ENCODE data around the gene PADI2. TPM values are rescaled to one million over a fixed set of nuclear protein-coding genes. Genes with fewer than 3 reads are reported as not detected.

PADI2 gene
- total and polyA plus RNA-seq, 2 donors (not counting 3 experiments of a cell fraction or from before 2014, with no cell fraction given) = not detected

DNA sequence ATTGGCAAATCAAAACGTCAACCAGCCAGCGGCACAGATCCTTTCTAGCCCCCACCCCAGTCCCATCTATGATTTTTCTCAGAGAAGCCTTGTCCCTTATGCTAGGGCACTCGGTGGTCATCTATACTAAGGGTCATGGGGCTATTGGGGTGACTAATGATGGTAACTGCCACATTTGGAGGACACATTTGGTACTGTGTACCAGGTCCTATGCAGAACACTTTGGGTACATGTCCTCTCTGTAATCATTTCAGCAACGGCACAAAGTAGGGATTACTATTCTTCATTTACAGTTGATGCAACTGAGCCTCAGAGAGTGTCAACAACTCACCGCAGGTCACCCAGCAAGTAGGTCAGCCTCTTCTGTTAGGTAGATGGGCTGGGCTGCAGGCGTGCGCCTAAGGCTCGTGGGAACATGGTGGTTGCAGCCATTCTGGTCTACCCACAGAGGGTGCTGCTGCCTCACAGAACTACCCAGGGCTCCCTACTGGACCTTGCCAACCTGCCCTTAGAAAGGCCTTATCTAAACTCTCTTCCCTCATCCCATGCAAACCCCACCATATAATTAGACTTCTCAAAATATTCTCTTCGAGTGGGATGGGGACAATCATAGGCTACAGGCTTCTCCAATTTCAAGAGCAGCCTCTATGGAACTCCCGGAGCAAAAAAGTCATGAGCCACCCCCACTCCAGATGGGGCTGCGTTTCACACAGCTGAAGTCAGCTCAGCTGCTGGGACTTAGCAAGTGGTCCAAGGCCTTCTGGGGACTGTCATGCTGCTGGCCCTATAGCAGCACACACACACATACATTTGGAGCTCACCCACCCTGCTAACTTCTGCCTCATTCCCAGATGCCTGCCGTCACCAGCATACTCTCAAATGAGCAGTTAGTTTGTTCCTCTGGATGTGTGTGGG lies 59.6 kb downstream of the PADI2 start:
- no peak overlapping the region for H3K9ac ChIP-seq (replicated peaks; ENCODE audit: extremely low read depth, insufficient read depth, low read length)
- no peaks in the 10 kb centered on the region for H3K9me1 ChIP-seq (replicated peaks; ENCODE audit: control insufficient read depth, extremely low read depth, insufficient read depth, low read length)
- ChIA-PET CTCF (interaction anchor here (0.7 to 5.7 kb wide), 15 partner anchors 11 to 366 kb away, joined by 3 to 37 read pairs (median 4); partner anchors contain the start of gene PADI2), POLR2A (no interaction called here)
- H3K4me2 ChIP-seq (ENCODE audit: insufficient read depth, low read length) = no peak overlapping the region
- no peaks in the 10 kb centered on the region for H3K9me3 ChIP-seq (replicated peaks; ENCODE audit: control insufficient read depth, insufficient read depth, low read length)
- DNase-seq (ENCODE audit: low read depth, low spot score) = peak; percentile 61
- TF ChIP-seq FOS (IDR thresholded peaks at IDR 0.05; ENCODE audit: borderline replicate concordance, insufficient read depth, low read length) (no peak), POLR2AphosphoS5 (IDR thresholded peaks at IDR 0.05; ENCODE audit: insufficient read depth, low read depth, low read length) (no peak), POLR2A (IDR thresholded peaks at IDR 0.05; ENCODE audit: low read depth, low read length) (no peak), JUN (IDR thresholded peaks at IDR 0.05; ENCODE audit: borderline replicate concordance, insufficient read depth, insufficient read length, low read depth) (no peak), EZH2 (IDR thresholded peaks at IDR 0.05; ENCODE audit: borderline replicate concordance, low read depth, low read length, severe bottlenecking) (no peak)
- TF ChIP-seq, protein P1, sequence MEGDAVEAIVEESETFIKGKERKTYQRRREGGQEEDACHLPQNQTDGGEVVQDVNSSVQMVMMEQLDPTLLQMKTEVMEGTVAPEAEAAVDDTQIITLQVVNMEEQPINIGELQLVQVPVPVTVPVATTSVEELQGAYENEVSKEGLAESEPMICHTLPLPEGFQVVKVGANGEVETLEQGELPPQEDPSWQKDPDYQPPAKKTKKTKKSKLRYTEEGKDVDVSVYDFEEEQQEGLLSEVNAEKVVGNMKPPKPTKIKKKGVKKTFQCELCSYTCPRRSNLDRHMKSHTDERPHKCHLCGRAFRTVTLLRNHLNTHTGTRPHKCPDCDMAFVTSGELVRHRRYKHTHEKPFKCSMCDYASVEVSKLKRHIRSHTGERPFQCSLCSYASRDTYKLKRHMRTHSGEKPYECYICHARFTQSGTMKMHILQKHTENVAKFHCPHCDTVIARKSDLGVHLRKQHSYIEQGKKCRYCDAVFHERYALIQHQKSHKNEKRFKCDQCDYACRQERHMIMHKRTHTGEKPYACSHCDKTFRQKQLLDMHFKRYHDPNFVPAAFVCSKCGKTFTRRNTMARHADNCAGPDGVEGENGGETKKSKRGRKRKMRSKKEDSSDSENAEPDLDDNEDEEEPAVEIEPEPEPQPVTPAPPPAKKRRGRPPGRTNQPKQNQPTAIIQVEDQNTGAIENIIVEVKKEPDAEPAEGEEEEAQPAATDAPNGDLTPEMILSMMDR (IDR thresholded peaks at IDR 0.05; ENCODE audit: extremely low read depth in 1 of 2, insufficient read depth in 1 of 2, low read depth in 1 of 2, low read length in 2 of 2) = peak; percentile 66 to 88
- FAIRE-seq = peak; percentile 91
- H2AFZ ChIP-seq (ENCODE audit: low read depth, low read length) = no peak overlapping the region
- BruUV-seq (replicated peaks) = no TSS peak
- intact Hi-C loops (cut with micrococcal nuclease) (loop anchor here (1.0 to 10.0 kb wide), 7 partner anchors 16 to 375 kb away; partner anchors contain the start of gene RCC2), dilution Hi-C loops (cut with MboI; ENCODE audit: extremely low pct_ligation_motif_present, low sequenced_read_pairs) (no loop called here)
- no peaks in the 10 kb centered on the region for H3K27me3 ChIP-seq (ENCODE audit: control insufficient read depth in 2 of 2, insufficient read depth in 2 of 2, low read length in 2 of 2)
- H3K79me2 ChIP-seq (ENCODE audit: control insufficient read depth, insufficient read depth, low read length) = no peaks in the 10 kb centered on the region
- H3K4me1 ChIP-seq (ENCODE audit: control insufficient read depth, extremely low read depth, insufficient read depth, low read length) = peaks cover 5% of the 10 kb centered on the region
- no peaks in the 10 kb centered on the region for H3K36me3 ChIP-seq (ENCODE audit: control insufficient read depth in 2 of 2, extremely low read depth in 1 of 2, insufficient read depth in 2 of 2, low read length in 2 of 2)
- no peak overlapping the region for H3K4me3 ChIP-seq (replicated peaks in 1 of 3; ENCODE audit: insufficient read depth in 1 of 3, low read depth in 1 of 3, low read length in 3 of 3)
- no peaks in the 10 kb centered on the region for H4K20me1 ChIP-seq (replicated peaks; ENCODE audit: control insufficient read depth, extremely low read depth, insufficient read depth, low read length)
- no peak overlapping the region for H3K27ac ChIP-seq (ENCODE audit: insufficient read depth, low read depth, low read length)
